SK-N-SH (cell line): ENCODE results near the gene EIF2B4. TPM values are rescaled to one million over a fixed set of nuclear protein-coding genes. Genes with fewer than 3 reads are reported as not detected.

Source experiments
- CTCF ChIA-PET: fragments of 300-600, 350-600 bp; formaldehyde crosslinking; extraction: SDS; loops from one replicate; lab custom pipeline; 2021; lab: Yijun Ruan, JAX
- POLR2A ChIA-PET: fragments of 350-600 bp; sonication (Branson Sonifier 250); formaldehyde crosslinking; extraction: SDS; loops from one replicate; lab custom pipeline; 2020; ENCODE audit warnings: antibody characterized with exemption, inconsistent platforms; lab: Yijun Ruan, JAX
- DNase-seq: peaks from one replicate; pipeline ENCODE4 v3.0.0; 2012
- H2AFZ ChIP-seq: fragments of 200-600 bp; sonication (generic); 2 replicates; pipeline ENCODE4 v1.8.1; 2016; ENCODE audit warnings: antibody characterized with exemption, mild to moderate bottlenecking, low read depth
- H3F3A ChIP-seq: fragments of 200-600 bp; sonication (generic); replicated peaks from 2 replicates; pipeline ENCODE3; 2016; ENCODE audit warnings: antibody characterized with exemption, mild to moderate bottlenecking; ENCODE audit not compliant: insufficient read depth
- H3K27ac ChIP-seq, 2 experiments: fragments of 200-500 bp in 1 of 2; fragments of 200-600 bp in 1 of 2; sonication (Bioruptor generic) in 1 of 2; sonication (generic), shearing (Covaris generic) in 1 of 2; 2 replicates each; pipeline versions ENCODE4 v1.5.1 to v1.6.1; 2014 to 2016; ENCODE audit warnings: low read depth in 2 of 2, inconsistent platforms in 1 of 2, low read length in 1 of 2, mild to moderate bottlenecking in 1 of 2, mixed read lengths in 1 of 2
- H3K27me3 ChIP-seq: fragments of 200-600 bp; sonication (generic), shearing (Covaris generic); 2 replicates; pipeline ENCODE4 v1.6.1; 2016; ENCODE audit warnings: mixed run types; ENCODE audit not compliant: insufficient read depth
- H3K36me3 ChIP-seq, 2 experiments: fragments of 200-500 bp in 1 of 2; fragments of 200-600 bp in 1 of 2; sonication (Bioruptor generic) in 1 of 2; sonication (generic) in 1 of 2; replicated peaks in 1 of 2; 2 replicates each; pipeline versions ENCODE3 to v1.5.1; 2014 to 2016; ENCODE audit warnings: low read length in 1 of 2, mild to moderate bottlenecking in 1 of 2; ENCODE audit not compliant: insufficient read depth in 2 of 2, control insufficient read depth in 1 of 2
- H3K4me1 ChIP-seq, 2 experiments: fragments of 200-500 bp in 1 of 2; fragments of 200-600 bp in 1 of 2; sonication (Bioruptor generic) in 1 of 2; sonication (generic), shearing (Covaris generic) in 1 of 2; 2 replicates each; pipeline versions ENCODE4 v1.5.1 to v1.6.1; 2014 to 2016; ENCODE audit warnings: low read depth in 1 of 2, low read length in 1 of 2, mixed run types in 1 of 2; ENCODE audit not compliant: insufficient read depth in 2 of 2, control insufficient read depth in 1 of 2
- H3K4me2 ChIP-seq: fragments of 200-600 bp; sonication (generic), shearing (Covaris generic); 2 replicates; pipeline ENCODE4 v1.6.1; 2017; ENCODE audit warnings: mixed run types
- H3K4me3 ChIP-seq, 2 experiments: fragments of 200-500 bp in 1 of 2; fragments of 200-600 bp in 1 of 2; sonication (Bioruptor generic) in 1 of 2; sonication (generic), shearing (Covaris generic) in 1 of 2; 2 replicates each; pipeline versions ENCODE4 v1.5.1 to v1.8.1; 2014 to 2016; ENCODE audit warnings: low read depth in 2 of 2, inconsistent platforms in 1 of 2, low read length in 1 of 2, mild to moderate bottlenecking in 1 of 2, mixed read lengths in 1 of 2, moderate library complexity in 1 of 2
- H3K79me2 ChIP-seq: fragments of 200-600 bp; sonication (generic); 2 replicates; pipeline ENCODE4 v1.8.1; 2017; ENCODE audit warnings: mild to moderate bottlenecking; ENCODE audit not compliant: insufficient read depth
- H3K9ac ChIP-seq: fragments of 200-600 bp; sonication (generic); 2 replicates; pipeline ENCODE4 v1.6.1; 2017; ENCODE audit warnings: mixed run types
- H3K9me2 ChIP-seq: fragments of 200-600 bp; sonication (generic); 2 replicates; pipeline ENCODE4 v1.6.1; 2017; ENCODE audit warnings: mixed run types
- H3K9me3 ChIP-seq: fragments of 200-600 bp; sonication (generic); 2 replicates; pipeline ENCODE4 v1.6.1; 2017; ENCODE audit warnings: mixed run types, mild to moderate bottlenecking, moderate library complexity
- H4K20me1 ChIP-seq: fragments of 200-600 bp; sonication (generic); 2 replicates; pipeline ENCODE4 v1.6.1; 2017; ENCODE audit warnings: mild to moderate bottlenecking, mixed run types; ENCODE audit not compliant: insufficient read depth
- GABPA ChIP-seq: IDR thresholded peaks from 2 replicates; pipeline ENCODE4 v1.4.0; 2012; ENCODE audit warnings: low read depth, mild to moderate bottlenecking
- GATA2 ChIP-seq: sonication (generic); formaldehyde crosslinking; IDR thresholded peaks from 2 replicates; pipeline ENCODE4 v1.5.0; 2020; ENCODE audit warnings: mild to moderate bottlenecking, missing genetic modification reagents
- MXI1 ChIP-seq: IDR thresholded peaks from 2 replicates; pipeline ENCODE4 v1.6.1; 2012; ENCODE audit warnings: mild to moderate bottlenecking, low read depth, low read length, improper control_type of control experiment
- POLR2AphosphoS5 ChIP-seq: IDR thresholded peaks from 2 replicates; pipeline ENCODE4 v1.6.1; 2012; ENCODE audit warnings: low read depth, low read length
- WGBS: methylation state at CpG from one replicate; pipeline ENCODE4 v1.1.6; 2017; ENCODE audit warnings: low lambda C conversion rate; 5-methylcytosine and 5-hydroxymethylcytosine counted together
- polyA plus RNA-seq, 3 experiments: library from polyadenylated mRNA; depleted of rRNA; stranded (reverse); fragments of >200 nt; gene quantifications; 2 replicates each; pipeline ENCODE4 v1.2.3, GENCODE V29; 2012
- TF ChIP-seq, protein P1 (sequence below): fragments of 200-600 bp; sonication (generic); IDR thresholded peaks from 2 replicates; pipeline ENCODE4 v1.6.1; 2017; ENCODE audit warnings: antibody characterized with exemption, mild to moderate bottlenecking, moderate library complexity
- TF ChIP-seq, protein P2 (sequence below): IDR thresholded peaks from 2 replicates; pipeline ENCODE4 v1.4.0; 2012; ENCODE audit warnings: low read depth
- TF ChIP-seq, protein P3 (sequence below): fragments of 150-350 bp; IDR thresholded peaks from 2 replicates; pipeline ENCODE4 v1.6.1; 2016; ENCODE audit warnings: mild to moderate bottlenecking, low read depth, low read length

EIF2B4 gene
- polyA plus RNA-seq, 1 of the 3 experiments (the other 2 are of a cell fraction): 51.7 TPM

DNA sequence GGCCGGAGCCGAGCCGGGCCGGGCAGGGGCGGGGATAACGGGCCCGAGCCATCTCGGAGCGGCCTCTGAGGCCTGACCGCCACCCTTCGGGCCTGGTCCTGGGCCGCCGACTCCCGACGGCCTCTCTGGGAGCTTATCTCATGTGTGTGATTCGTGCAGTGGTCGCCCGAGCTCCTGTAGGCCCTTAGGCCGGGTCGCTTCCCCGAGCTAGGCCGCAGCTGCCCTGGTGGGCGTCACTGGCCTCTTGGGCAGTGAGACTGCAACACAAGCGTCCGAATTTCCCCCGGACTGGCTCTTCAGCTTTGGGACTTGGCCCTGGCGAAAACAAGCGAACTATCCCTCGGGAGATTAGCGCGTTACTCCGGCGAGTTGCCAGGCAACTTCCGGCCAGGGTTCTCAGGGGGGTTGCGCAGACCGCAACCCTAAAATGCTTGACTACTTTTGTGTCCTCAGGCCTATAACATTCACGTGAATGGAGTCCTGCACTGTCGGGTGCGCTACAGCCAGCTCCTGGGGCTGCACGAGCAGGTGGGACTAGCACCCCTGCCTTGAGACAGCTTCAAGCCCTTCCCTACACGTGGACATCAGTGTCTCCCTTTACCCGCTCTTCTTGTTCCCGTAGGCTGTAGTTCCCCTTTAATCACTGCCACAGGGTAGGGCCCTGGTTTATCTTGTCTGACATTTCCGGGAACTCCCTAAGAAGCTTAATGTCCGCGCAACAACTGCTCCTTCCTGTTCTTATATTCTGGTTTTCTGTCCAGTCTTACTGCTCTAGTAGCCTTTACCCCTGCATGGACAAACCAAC lies 880 bp upstream of the EIF2B4 start:
- Histone ChIP-seq H3K27ac (peak overlapping the region; percentile 77 to 88), H4K20me1 (no peaks in the 10 kb centered on the region; the same call in 1 of the 2 replicates), H3K79me2 (peaks cover 69% of the 10 kb centered on the region), H3K9ac (peak overlapping the region; percentile 93), H3K9me2 (no peaks in the 10 kb centered on the region), H3F3A (peaks cover 9% of the 10 kb centered on the region), H3K4me1 (peaks cover 11 to 29% of the 10 kb centered on the region in 2 experiments; a peak in 3 of 4 replicates), H3K27me3 (no peaks in the 10 kb centered on the region), H3K9me3 (no peaks in the 10 kb centered on the region), H2AFZ (peak overlapping the region; percentile 50; the same call in 1 of the 2 replicates), H3K36me3 (peaks cover 54 to 66% of the 10 kb centered on the region in 2 experiments), H3K4me3 (peak overlapping the region; percentile 94 to 99), H3K4me2 (peak overlapping the region; percentile 90)
- peak; percentile 44 for DNase-seq
- TF ChIP-seq, protein P1, sequence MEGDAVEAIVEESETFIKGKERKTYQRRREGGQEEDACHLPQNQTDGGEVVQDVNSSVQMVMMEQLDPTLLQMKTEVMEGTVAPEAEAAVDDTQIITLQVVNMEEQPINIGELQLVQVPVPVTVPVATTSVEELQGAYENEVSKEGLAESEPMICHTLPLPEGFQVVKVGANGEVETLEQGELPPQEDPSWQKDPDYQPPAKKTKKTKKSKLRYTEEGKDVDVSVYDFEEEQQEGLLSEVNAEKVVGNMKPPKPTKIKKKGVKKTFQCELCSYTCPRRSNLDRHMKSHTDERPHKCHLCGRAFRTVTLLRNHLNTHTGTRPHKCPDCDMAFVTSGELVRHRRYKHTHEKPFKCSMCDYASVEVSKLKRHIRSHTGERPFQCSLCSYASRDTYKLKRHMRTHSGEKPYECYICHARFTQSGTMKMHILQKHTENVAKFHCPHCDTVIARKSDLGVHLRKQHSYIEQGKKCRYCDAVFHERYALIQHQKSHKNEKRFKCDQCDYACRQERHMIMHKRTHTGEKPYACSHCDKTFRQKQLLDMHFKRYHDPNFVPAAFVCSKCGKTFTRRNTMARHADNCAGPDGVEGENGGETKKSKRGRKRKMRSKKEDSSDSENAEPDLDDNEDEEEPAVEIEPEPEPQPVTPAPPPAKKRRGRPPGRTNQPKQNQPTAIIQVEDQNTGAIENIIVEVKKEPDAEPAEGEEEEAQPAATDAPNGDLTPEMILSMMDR: no peak
- TF ChIP-seq POLR2AphosphoS5 (peak; percentile 9; the same call in 1 of the 2 replicates), MXI1 (peak; percentile 91), GABPA (peak; percentile 29; the same call in 1 of the 2 replicates), GATA2 (peak; percentile 26; the same call in 1 of the 2 replicates)
- TF ChIP-seq, protein P2, sequence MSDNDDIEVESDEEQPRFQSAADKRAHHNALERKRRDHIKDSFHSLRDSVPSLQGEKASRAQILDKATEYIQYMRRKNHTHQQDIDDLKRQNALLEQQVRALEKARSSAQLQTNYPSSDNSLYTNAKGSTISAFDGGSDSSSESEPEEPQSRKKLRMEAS: peak; percentile 77
- WGBS: 4% methylated on average over 31 of the region's 46 CpGs
- POLR2A ChIA-PET: interaction anchor here (0.6 to 3.8 kb wide), 5 partner anchors 9 to 109 kb away, joined by 3 to 34 read pairs (median 7); partner anchors contain the start of genes GTF3C2, NRBP1 and ZNF513
- CTCF ChIA-PET: interaction anchor here (0.7 to 3.2 kb wide), 11 partner anchors 10 to 313 kb away, joined by 3 to 36 read pairs (median 4); partner anchors contain the start of genes GTF3C2, NRBP1, PPM1G and ZNF513

DNA sequence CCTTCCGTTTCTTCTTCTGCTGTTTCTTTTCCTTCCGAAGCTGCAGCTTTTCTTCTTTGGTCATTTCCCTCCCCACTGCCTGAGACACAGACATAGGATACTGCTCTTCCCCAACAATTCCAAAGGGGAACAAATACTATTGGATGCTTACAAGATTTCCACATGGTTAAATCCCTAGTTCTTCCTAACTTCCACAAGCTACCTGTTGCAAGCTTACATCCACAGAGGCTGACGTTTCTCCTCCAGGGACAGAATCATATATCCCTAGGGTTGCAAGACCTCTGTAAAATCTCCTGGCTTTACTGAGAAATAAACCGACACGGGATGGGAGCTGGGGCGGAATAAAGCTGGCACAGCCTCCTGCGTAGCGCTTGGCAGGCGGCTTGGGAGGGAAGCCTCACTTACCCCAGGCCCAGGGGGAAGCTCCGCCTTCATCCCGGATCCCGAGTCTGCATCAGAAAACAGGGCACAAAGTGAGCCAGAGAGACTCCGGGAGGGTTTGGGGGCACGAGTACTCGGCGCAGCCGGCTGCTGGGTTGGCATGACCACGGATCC lies 590 bp downstream of the EIF2B4 start:
- peaks cover 50 to 62% of the 10 kb centered on the region in 2 experiments for H3K36me3 ChIP-seq
- no peaks in the 10 kb centered on the region for H3K27me3 ChIP-seq
- H3K9me2 ChIP-seq: no peaks in the 10 kb centered on the region
- peak overlapping the region; percentile 94 to 99 for H3K4me3 ChIP-seq
- peak; percentile 92 for DNase-seq
- WGBS: 3% methylated on average over 14 of the region's 18 CpGs
- H3K9me3 ChIP-seq: no peaks in the 10 kb centered on the region
- H3K4me1 ChIP-seq: peaks cover 11 to 22% of the 10 kb centered on the region in 2 experiments; a peak in 3 of 4 replicates
- peaks cover 60% of the 10 kb centered on the region for H3K79me2 ChIP-seq
- H4K20me1 ChIP-seq: no peaks in the 10 kb centered on the region; the same call in 1 of the 2 replicates
- H3K4me2 ChIP-seq: peak overlapping the region; percentile 91
- TF ChIP-seq, protein P3, sequence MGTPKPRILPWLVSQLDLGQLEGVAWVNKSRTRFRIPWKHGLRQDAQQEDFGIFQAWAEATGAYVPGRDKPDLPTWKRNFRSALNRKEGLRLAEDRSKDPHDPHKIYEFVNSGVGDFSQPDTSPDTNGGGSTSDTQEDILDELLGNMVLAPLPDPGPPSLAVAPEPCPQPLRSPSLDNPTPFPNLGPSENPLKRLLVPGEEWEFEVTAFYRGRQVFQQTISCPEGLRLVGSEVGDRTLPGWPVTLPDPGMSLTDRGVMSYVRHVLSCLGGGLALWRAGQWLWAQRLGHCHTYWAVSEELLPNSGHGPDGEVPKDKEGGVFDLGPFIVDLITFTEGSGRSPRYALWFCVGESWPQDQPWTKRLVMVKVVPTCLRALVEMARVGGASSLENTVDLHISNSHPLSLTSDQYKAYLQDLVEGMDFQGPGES: no peak
- TF ChIP-seq, protein P2: peak; percentile 8; the same call in 1 of the 2 replicates
- H2AFZ ChIP-seq: peak overlapping the region; percentile 51
- H3K9ac ChIP-seq: peak overlapping the region; percentile 91
- peaks cover 13% of the 10 kb centered on the region for H3F3A ChIP-seq
- ChIA-PET POLR2A (interaction anchor here (0.9 to 3.8 kb wide), 7 partner anchors 11 to 259 kb away, joined by 3 to 34 read pairs (median 5); partner anchors contain the start of genes CCDC121, GPN1, GTF3C2 and MPV17), CTCF (interaction anchor here (0.7 to 3.2 kb wide), 18 partner anchors 9 to 284 kb away, joined by 3 to 36 read pairs (median 4); partner anchors contain the start of genes GTF3C2, MPV17, PPM1G and ZNF513)
- peak overlapping the region; percentile 79 to 89 for H3K27ac ChIP-seq
